ENCODE data around the gene INSC.

- TF ChIP-seq CTCF (conservative IDR thresholded peaks at IDR 0.05; ENCODE audit: low read depth, low read length) (no peak), EZH2 (IDR thresholded peaks at IDR 0.05; ENCODE audit: borderline replicate concordance, low read depth, low read length, poor library complexity, severe bottlenecking) (no peak)
Measured at GRCh38 chr11:15201586-15201985, 86.9 kb downstream of the INSC start.

Measured in A673 (cell line).